ENCODE results near the gene SMIM33.
A peak's percentile ranks its signal among the peaks of the same experiment; 100 is the strongest.

The SMIM33 gene

DNA sequence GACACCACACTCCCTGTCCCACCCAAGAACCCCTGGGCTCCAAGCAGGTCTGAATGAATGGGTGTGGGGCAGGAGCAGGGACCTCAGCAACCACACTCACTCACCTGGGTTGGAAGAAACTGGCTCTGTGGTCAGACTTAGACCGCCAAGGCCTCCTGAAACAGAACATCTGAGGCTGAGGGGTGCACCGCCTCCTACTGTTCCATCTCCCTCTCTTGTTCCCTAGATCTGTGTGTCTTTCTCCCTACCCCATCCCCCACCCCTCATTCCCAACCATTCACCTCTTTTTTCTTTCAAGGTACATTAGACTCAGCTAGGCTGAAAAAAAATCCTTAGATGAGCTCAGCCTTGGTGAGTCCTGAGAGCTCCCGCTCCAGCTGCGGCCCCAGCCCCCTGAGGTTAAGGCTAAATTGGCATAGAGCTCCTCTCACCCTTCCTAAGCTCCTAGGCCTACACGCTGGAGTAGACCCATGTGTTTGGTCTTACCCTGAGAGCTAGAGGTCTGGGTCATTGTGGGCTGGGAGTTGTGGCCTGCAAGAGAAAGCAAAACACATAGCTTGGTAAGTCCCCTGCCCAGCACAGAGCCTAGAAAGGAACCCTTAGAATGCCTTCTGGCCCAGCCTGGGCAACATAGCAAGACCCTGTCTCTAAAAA lies 13.0 kb upstream of the SMIM33 start:
- Histone ChIP-seq H3K27me3 (ENCODE audit: low read depth, low read length) (no peaks in the 10 kb centered on the region), H3K36me3 (ENCODE audit: control insufficient read depth in 1 of 2, insufficient read depth in 2 of 2, low read length in 2 of 2) (no peaks in the 10 kb centered on the region), H3K27ac (ENCODE audit: low read length) (no peak overlapping the region), H3K4me1 (ENCODE audit: control insufficient read depth in 1 of 2, insufficient read depth in 2 of 2, low read length in 2 of 2) (peaks cover 0 to 5% of the 10 kb centered on the region in 2 donors), H3K9me3 (ENCODE audit: control insufficient read depth in 1 of 2, low read length in 2 of 2) (no peaks in the 10 kb centered on the region), H3K4me3 (ENCODE audit: low read depth in 1 of 2, low read length in 2 of 2) (no peak overlapping the region)

DNA sequence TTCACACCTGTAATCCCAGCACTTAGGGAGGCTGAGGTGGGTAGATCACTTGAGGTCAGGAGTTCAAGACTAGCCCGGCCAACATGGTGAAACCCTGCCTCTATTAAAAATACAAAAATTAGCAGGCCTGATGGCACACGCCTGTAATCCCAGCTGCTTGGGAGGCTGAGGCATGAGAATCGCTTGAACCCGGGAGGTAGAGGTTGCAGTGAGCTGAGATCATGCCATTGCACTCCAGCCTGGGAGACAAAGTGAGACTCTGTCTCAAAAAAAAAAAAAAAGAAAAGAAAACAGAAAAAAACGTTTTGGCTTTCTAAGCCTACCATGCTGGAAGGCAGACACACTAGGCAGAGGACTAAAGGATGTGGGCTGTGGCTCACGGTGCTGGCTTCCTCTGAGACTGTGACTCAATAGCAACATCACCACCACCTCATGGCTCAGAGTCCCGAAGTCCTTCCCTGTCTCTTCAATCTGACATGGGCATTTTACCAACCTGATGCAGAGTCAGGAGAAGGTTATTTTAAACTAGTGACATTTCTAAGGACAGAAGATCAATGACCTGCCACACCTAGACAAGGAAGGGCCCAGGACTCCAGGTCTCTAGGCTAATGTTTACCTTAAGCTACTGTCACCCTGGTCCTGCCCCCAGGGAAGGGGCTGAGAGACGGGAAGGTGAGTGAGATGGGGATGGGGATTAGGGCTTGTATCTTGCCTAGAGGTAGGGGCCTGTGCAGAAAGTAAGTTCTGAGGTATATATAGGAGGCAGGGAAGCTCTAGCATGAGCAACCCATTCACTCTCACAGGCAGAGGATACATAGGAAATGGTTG lies 12.0 kb upstream of the SMIM33 start:
- H3K4me1 ChIP-seq (ENCODE audit: control insufficient read depth in 1 of 2, insufficient read depth in 2 of 2, low read length in 2 of 2), result peaks cover 0 to 5% of the 10 kb centered on the region in 2 donors
- no peaks in the 10 kb centered on the region for H3K27me3 ChIP-seq (ENCODE audit: low read depth, low read length)
- H3K27ac ChIP-seq (ENCODE audit: low read length), result peak overlapping the region; percentile 67
- H3K4me3 ChIP-seq (ENCODE audit: low read depth in 1 of 2, low read length in 2 of 2), result no peak overlapping the region
- H3K36me3 ChIP-seq (ENCODE audit: control insufficient read depth in 1 of 2, insufficient read depth in 2 of 2, low read length in 2 of 2), result no peaks in the 10 kb centered on the region
- no peaks in the 10 kb centered on the region for H3K9me3 ChIP-seq (ENCODE audit: control insufficient read depth in 1 of 2, low read length in 2 of 2)

DNA sequence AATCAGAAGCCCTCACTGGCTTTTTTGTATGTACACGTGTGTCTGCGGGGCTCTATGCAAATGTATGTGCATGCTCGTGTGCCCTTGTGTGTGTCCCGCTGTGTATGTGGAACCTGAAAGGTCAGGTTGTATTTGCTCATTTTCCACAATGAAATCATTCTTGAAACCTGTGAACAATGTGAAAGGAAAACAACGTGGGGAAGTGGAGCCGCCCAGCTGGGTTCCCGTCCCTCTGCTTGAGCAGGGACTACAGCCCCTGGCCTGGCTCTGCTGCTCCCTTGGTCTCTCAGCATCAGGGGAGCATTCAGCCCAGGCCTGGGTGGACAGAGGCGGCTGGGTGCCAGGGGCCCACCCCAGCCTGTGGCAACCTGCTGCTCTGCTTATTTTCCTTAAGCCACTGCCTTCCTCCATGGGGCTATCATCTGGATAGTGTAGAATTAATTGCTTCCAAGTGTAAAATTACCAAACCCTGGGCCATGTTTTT lies 11.3 kb upstream of the SMIM33 start:
- H3K4me1 ChIP-seq (ENCODE audit: control insufficient read depth in 1 of 2, insufficient read depth in 2 of 2, low read length in 2 of 2), result peaks cover 0 to 5% of the 10 kb centered on the region in 2 donors

DNA sequence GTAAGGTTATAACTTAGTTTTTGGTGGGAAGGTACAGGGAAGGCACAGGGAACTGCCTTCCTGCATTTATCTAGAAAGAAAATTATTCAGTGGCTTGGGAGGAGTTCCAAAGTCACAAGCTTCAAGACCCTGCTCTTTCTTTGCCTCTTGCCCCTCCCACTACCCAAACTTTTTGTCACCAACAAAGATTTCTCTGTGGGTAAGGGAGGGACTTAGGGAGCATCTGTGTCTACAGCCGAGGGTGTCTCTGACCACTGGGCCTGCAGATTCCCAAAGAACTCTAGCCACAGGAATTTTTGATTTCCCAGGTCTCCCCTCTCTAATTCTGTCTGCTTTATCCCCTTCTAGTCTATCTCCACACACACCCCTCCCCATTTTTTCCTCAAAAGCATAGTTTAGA lies 10.3 kb upstream of the SMIM33 start:
- H3K27ac ChIP-seq (ENCODE audit: low read length), result no peak overlapping the region

More for the DNA sequence above, 11.3 kb upstream of the SMIM33 start:
- H3K27me3 ChIP-seq (ENCODE audit: low read depth, low read length), result no peaks in the 10 kb centered on the region
- no peaks in the 10 kb centered on the region for H3K9me3 ChIP-seq (ENCODE audit: control insufficient read depth in 1 of 2, low read length in 2 of 2)
- H3K27ac ChIP-seq (ENCODE audit: low read length), result peak overlapping the region; percentile 67
- no peaks in the 10 kb centered on the region for H3K36me3 ChIP-seq (ENCODE audit: control insufficient read depth in 1 of 2, insufficient read depth in 2 of 2, low read length in 2 of 2)
- no peak overlapping the region for H3K4me3 ChIP-seq (ENCODE audit: low read depth in 1 of 2, low read length in 2 of 2)

DNA sequence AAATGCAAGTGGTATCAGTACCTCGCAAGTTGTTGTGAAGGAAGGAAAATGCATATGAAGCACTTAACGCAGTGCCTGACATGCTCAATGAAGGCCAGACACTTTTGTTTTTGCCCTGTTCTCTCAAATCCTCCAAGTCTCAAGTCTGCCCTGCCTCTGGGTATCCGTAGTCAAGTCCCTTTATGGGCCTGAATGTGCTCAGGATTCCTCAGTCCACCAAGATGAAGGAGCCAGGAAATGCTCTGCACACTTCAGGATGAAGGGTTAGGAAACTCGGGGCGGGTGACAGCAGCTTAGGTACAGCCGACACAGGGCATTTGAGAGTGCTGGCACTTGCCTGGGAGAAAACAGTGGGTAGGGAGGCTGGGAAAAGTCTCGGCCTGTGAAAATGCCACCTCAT lies 9.6 kb upstream of the SMIM33 start:
- peaks cover 0 to 5% of the 10 kb centered on the region in 2 donors for H3K4me1 ChIP-seq (ENCODE audit: control insufficient read depth in 1 of 2, insufficient read depth in 2 of 2, low read length in 2 of 2)
- H3K27me3 ChIP-seq (ENCODE audit: low read depth, low read length), result no peaks in the 10 kb centered on the region
- no peaks in the 10 kb centered on the region for H3K9me3 ChIP-seq (ENCODE audit: control insufficient read depth in 1 of 2, low read length in 2 of 2)
- no peaks in the 10 kb centered on the region for H3K36me3 ChIP-seq (ENCODE audit: control insufficient read depth in 1 of 2, insufficient read depth in 2 of 2, low read length in 2 of 2)
- H3K4me3 ChIP-seq (ENCODE audit: low read depth in 1 of 2, low read length in 2 of 2), result peak overlapping the region; percentile 21 to 38
- peak overlapping the region; percentile 5 for H3K27ac ChIP-seq (ENCODE audit: low read length)

More for the DNA sequence above, 10.3 kb upstream of the SMIM33 start:
- Histone ChIP-seq H3K9me3 (ENCODE audit: control insufficient read depth in 1 of 2, low read length in 2 of 2) (no peaks in the 10 kb centered on the region), H3K4me3 (ENCODE audit: low read depth in 1 of 2, low read length in 2 of 2) (no peak overlapping the region), H3K4me1 (ENCODE audit: control insufficient read depth in 1 of 2, insufficient read depth in 2 of 2, low read length in 2 of 2) (peaks cover 0 to 5% of the 10 kb centered on the region in 2 donors), H3K27me3 (ENCODE audit: low read depth, low read length) (no peaks in the 10 kb centered on the region), H3K36me3 (ENCODE audit: control insufficient read depth in 1 of 2, insufficient read depth in 2 of 2, low read length in 2 of 2) (no peaks in the 10 kb centered on the region)

DNA sequence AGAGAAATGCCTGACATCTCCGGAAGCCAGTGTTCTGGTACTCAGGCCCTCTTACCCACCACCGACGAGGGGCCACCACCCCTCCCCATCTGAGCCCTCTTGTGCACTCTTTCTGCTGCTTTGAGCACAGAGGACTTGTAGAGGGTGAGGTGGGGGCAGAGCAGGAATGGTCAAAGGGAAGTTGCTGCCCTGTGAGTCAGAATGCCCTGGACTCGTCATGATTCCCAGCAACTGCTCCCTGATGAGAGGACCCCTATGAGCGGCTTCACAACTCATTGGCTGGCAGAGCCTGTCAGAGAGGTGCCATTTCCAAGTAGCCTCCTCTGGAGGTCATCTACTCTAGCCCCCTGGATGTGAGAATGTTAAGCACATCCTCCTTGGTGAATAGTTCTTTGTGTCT lies 9.1 kb upstream of the SMIM33 start:
- Histone ChIP-seq H3K9me3 (ENCODE audit: control insufficient read depth in 1 of 2, low read length in 2 of 2) (no peaks in the 10 kb centered on the region), H3K4me3 (ENCODE audit: low read depth in 1 of 2, low read length in 2 of 2) (peak overlapping the region; percentile 21 to 38), H3K27me3 (ENCODE audit: low read depth, low read length) (no peaks in the 10 kb centered on the region), H3K36me3 (ENCODE audit: control insufficient read depth in 1 of 2, insufficient read depth in 2 of 2, low read length in 2 of 2) (no peaks in the 10 kb centered on the region), H3K27ac (ENCODE audit: low read length) (peak overlapping the region; percentile 80), H3K4me1 (ENCODE audit: control insufficient read depth in 1 of 2, insufficient read depth in 2 of 2, low read length in 2 of 2) (peaks cover 0 to 5% of the 10 kb centered on the region in 2 donors)

DNA sequence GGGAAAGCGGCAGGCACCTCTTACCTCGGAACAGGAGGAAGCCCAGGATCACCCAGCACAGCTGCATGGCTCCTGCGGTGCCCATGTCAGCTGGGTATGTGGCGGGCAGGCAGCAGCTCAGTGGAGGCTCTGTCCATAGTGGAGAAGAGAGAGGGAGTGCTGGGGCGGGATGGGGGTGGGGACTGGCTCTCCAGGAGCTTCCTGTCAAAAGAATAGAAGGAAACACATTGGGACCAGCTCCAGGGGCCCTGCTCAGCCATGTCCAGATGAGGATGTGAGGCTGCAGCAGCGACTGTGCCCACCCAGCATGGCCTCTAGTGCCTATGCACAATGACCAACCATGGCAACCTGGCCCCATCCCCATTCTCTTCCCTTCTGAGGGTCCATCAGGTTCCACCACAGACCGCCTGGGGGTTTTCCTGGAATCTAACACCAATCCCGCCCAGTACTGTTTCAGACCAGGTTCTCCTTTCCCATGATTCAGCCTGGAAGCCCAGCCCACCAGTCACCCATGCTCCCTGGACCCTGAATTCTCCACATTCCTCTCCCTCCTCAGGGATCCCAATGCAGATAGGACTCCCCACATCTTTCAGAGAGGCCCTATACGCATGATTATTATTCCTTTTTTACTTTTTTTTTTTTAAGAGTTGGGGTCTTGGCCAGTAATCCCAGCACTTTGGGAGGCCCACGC lies 8.1 kb upstream of the SMIM33 start, which contains the start of gene ECSCR:
Gene ECSCR, minus strand, starts transcription at position 158 of the 691 bp plus-strand sequence. Its CDS starts 73 bp downstream, at position 85.
- Histone ChIP-seq H3K27me3 (ENCODE audit: low read depth, low read length) (no peaks in the 10 kb centered on the region), H3K4me1 (ENCODE audit: control insufficient read depth in 1 of 2, insufficient read depth in 2 of 2, low read length in 2 of 2) (peaks cover 0 to 5% of the 10 kb centered on the region in 2 donors), H3K4me3 (ENCODE audit: low read depth in 1 of 2, low read length in 2 of 2) (peak within 1 kb of the TSS; percentile 34 to 38), H3K27ac (ENCODE audit: low read length) (peak within 1 kb of the TSS; percentile 80), H3K9me3 (ENCODE audit: control insufficient read depth in 1 of 2, low read length in 2 of 2) (no peaks in the 10 kb centered on the region), H3K36me3 (ENCODE audit: control insufficient read depth in 1 of 2, insufficient read depth in 2 of 2, low read length in 2 of 2) (no peaks in the 10 kb centered on the region)

DNA sequence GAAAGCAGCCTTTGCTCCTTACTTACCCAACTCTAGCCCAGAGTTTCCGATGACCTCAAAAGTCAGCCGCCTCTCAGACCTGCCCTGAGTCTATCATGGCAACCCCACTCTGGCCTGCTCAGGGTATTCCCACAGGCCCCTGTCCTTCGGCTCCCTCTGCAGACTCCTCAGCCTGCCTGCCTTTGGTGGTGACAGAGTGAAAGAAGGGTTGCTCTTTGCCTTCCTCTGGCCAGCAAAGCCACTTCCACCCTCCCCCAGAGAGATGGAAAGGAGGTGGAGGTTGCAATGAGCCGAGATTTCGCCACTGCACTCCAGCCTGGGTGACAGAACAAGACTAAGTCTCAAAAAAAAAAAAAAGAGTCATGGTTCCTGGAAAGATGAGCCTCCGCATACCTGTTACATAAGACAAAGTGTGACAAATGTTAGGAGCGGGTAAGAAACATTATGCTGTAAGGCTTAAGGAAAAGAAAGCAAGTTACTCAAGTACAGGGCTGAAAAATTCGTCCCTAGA lies 2.3 kb upstream of the SMIM33 start:
- no peak overlapping the region for H3K4me3 ChIP-seq (ENCODE audit: low read depth in 1 of 2, low read length in 2 of 2)
- peaks cover 0 to 7% of the 10 kb centered on the region in 2 donors for H3K4me1 ChIP-seq (ENCODE audit: control insufficient read depth in 1 of 2, insufficient read depth in 2 of 2, low read length in 2 of 2)
- H3K9me3 ChIP-seq (ENCODE audit: control insufficient read depth in 1 of 2, low read length in 2 of 2), result no peaks in the 10 kb centered on the region
- no peaks in the 10 kb centered on the region for H3K27me3 ChIP-seq (ENCODE audit: low read depth, low read length)
- no peaks in the 10 kb centered on the region for H3K36me3 ChIP-seq (ENCODE audit: control insufficient read depth in 1 of 2, insufficient read depth in 2 of 2, low read length in 2 of 2)
- H3K27ac ChIP-seq (ENCODE audit: low read length), result no peak overlapping the region

DNA sequence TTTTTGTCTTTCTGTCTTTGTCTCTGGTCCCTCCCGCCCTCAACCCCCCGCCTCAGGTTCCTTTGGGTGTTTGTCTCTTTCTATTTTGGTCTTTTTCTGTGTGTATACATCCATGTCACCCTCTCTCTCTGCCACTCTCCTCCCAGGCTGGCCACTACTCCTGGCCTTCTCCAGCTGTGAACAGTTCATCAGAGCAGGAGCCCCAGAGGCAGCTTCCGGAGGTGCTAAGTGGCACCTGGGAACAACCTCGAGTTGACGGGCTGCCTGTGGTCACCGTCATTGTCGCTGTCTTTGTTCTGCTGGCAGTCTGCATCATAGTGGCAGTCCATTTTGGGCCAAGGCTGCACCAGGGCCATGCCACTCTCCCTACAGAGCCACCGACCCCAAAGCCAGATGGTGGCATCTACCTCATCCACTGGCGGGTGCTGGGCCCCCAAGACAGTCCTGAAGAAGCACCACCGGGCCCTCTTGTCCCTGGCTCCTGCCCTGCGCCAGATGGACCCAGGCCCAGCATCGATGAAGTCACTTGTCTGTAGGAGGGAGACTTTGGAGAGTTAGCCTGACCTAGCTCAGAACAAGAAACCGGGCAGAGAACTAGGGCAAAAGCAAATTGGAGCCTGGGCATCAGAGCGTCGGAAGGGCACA lies 1.7 kb downstream of the SMIM33 start:
- H3K4me1 ChIP-seq (ENCODE audit: control insufficient read depth in 1 of 2, insufficient read depth in 2 of 2, low read length in 2 of 2), result peaks cover 6 to 22% of the 10 kb centered on the region in 2 donors
- H3K9me3 ChIP-seq (ENCODE audit: control insufficient read depth in 1 of 2, low read length in 2 of 2), result no peaks in the 10 kb centered on the region
- no peaks in the 10 kb centered on the region for H3K27me3 ChIP-seq (ENCODE audit: low read depth, low read length)
- peaks cover 0 to 18% of the 10 kb centered on the region in 2 donors for H3K36me3 ChIP-seq (ENCODE audit: control insufficient read depth in 1 of 2, insufficient read depth in 2 of 2, low read length in 2 of 2)
- H3K27ac ChIP-seq (ENCODE audit: low read length), result no peak overlapping the region
- no peak overlapping the region for H3K4me3 ChIP-seq (ENCODE audit: low read depth in 1 of 2, low read length in 2 of 2)

DNA sequence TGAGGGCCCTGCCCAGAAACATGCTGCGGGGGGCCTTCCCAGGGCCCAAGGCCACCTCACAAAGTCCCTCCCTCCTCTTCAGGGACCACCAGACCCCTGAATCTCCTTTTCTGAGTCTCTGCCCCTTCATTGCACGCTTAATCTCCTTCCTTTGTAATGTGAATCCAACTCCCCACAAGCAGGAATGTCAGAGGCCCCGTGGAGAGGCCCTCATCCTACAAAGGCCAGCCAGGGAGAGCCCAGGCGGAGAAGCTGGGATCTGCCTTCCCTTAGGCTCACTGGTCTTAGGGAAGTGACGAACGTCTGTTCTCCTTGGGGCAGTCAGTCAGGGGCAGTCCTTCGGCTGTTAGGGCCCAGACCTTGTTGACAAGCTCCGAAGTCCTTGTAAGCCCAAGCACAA lies 2.3 kb downstream of the SMIM33 start:
- H3K36me3 ChIP-seq (ENCODE audit: control insufficient read depth in 1 of 2, insufficient read depth in 2 of 2, low read length in 2 of 2), result peaks cover 0 to 24% of the 10 kb centered on the region in 2 donors
- no peak overlapping the region for H3K4me3 ChIP-seq (ENCODE audit: low read depth in 1 of 2, low read length in 2 of 2)
- H3K27me3 ChIP-seq (ENCODE audit: low read depth, low read length), result no peaks in the 10 kb centered on the region
- no peaks in the 10 kb centered on the region for H3K9me3 ChIP-seq (ENCODE audit: control insufficient read depth in 1 of 2, low read length in 2 of 2)
- H3K27ac ChIP-seq (ENCODE audit: low read length), result peak overlapping the region; percentile 16
- H3K4me1 ChIP-seq (ENCODE audit: control insufficient read depth in 1 of 2, insufficient read depth in 2 of 2, low read length in 2 of 2), result peaks cover 6 to 22% of the 10 kb centered on the region in 2 donors
